ENCODE data around the gene HTR3E. TPM values are rescaled to one million over a fixed set of nuclear protein-coding genes. Genes with fewer than 3 reads are reported as not detected.
"Not testable (repeated sequence)": the region's sequence is repeated elsewhere in the genome, so short reads cannot be mapped to it uniquely, and the experiment has no call there.

HTR3E gene
- total and polyA plus RNA-seq, 3 donors from 2014 or later, result 0.31 to 0.63 TPM; not detected in 1

DNA sequence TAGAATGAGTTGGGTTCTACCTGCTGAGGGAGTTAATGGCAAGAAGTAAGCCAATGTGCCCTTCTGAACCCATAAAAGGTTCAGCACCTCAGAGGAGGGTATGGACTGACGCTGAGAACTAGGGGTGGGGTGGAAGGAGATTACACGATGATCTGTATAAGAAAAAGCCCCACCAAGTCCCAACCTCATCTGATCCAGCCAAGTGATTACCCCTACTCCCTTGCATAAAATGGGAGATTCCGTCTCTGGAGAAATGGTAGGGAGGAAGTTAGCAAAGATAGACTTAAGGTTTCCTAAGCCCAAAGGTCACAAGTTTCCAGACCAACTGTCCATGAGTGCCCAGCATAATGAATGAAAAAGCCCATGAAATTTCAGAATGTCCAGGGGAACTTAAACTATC is 51.2 kb downstream of the HTR3E start:
- Histone ChIP-seq H3K4me3 (no peak overlapping the region), H3K9me3 (no peaks in the 10 kb centered on the region), H3K4me1 (no peaks in the 10 kb centered on the region), H3K27ac (no peak overlapping the region), H3K36me3 (ENCODE audit: low read depth, missing control alignments) (no peaks in the 10 kb centered on the region), H3K27me3 (no peaks in the 10 kb centered on the region)
- DNase-seq, result no peak
- TF ChIP-seq, protein P1, sequence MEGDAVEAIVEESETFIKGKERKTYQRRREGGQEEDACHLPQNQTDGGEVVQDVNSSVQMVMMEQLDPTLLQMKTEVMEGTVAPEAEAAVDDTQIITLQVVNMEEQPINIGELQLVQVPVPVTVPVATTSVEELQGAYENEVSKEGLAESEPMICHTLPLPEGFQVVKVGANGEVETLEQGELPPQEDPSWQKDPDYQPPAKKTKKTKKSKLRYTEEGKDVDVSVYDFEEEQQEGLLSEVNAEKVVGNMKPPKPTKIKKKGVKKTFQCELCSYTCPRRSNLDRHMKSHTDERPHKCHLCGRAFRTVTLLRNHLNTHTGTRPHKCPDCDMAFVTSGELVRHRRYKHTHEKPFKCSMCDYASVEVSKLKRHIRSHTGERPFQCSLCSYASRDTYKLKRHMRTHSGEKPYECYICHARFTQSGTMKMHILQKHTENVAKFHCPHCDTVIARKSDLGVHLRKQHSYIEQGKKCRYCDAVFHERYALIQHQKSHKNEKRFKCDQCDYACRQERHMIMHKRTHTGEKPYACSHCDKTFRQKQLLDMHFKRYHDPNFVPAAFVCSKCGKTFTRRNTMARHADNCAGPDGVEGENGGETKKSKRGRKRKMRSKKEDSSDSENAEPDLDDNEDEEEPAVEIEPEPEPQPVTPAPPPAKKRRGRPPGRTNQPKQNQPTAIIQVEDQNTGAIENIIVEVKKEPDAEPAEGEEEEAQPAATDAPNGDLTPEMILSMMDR (IDR thresholded peaks at IDR 0.05), result no peak
- TF ChIP-seq POLR2A (IDR thresholded peaks at IDR 0.05), result no peak
- intact Hi-C loops (cut with DNase I; ENCODE audit: low total_unique reads), result loop anchor here (10.0 kb wide), 1 partner anchor 87 kb away; no protein-coding TSS in a partner anchor
- WGBS, 2 donors, result 86 to 89% methylated on average over 3 of the region's 3 CpGs

DNA sequence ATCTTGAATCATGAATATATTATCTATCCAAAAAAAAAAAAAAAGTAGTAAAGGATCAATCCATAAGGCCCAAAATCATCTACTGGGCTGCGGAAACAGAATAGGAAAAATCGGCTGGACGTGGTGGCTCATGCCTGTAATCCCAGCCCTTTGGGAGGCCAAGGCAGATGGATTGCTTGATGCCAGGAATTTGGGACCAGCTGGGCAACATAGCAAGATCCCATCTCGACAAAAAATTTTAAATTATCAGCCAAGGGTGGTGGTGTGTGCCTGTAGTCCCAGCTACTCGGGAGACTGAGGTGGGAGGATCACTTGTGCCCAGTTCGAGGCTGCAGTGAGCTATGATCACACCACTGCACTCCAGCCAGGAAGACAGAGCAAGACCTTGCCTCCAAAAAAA is 52.3 kb downstream of the HTR3E start:
- intact Hi-C loops (cut with DNase I; ENCODE audit: low total_unique reads), result loop anchor here (10.0 kb wide), 1 partner anchor 86 kb away; no protein-coding TSS in a partner anchor
- Histone ChIP-seq H3K36me3 (ENCODE audit: low read depth, missing control alignments) (no peaks in the 10 kb centered on the region), H3K4me1 (no peaks in the 10 kb centered on the region), H3K4me3 (no peak overlapping the region), H3K9me3 (no peaks in the 10 kb centered on the region), H3K27me3 (no peaks in the 10 kb centered on the region), H3K27ac (no peak overlapping the region)
- DNase-seq, result no peak
- 96 to 98% methylated on average over 6 of the region's 6 CpGs for WGBS, 2 donors
- TF ChIP-seq POLR2A (IDR thresholded peaks at IDR 0.05), result no peak
- TF ChIP-seq, protein P1 (IDR thresholded peaks at IDR 0.05), result no peak

DNA sequence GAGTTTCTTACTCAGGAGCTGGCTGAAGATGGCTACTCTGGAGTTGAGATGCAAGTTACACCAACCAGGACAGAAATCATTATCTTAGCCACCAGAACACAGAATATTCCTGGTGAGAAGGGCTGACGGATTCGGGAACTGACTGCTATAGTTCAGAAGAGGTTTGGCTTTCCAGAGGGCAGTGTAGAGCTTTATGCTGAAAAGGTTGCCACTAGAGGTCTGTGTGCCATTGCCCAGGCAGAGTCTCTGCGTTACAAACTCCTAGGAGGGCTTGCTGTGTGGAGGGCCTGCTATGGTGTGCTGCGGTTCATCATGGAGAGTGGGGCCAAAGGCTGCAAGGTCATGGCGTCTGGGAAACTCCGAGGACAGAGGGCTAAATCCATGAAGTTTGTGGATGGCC is 52.9 kb downstream of the HTR3E start:
- WGBS, 2 donors, result 68 to 70% methylated on average over 6 of the region's 6 CpGs
- H3K27me3 ChIP-seq; H3K27ac ChIP-seq; H3K36me3 ChIP-seq (ENCODE audit: low read depth, missing control alignments); DNase-seq; H3K4me3 ChIP-seq; H3K9me3 ChIP-seq; H3K4me1 ChIP-seq: not testable (repeated sequence)
- intact Hi-C loops (cut with DNase I; ENCODE audit: low total_unique reads), result loop anchor here (10.0 kb wide), 1 partner anchor 85 kb away; no protein-coding TSS in a partner anchor

DNA sequence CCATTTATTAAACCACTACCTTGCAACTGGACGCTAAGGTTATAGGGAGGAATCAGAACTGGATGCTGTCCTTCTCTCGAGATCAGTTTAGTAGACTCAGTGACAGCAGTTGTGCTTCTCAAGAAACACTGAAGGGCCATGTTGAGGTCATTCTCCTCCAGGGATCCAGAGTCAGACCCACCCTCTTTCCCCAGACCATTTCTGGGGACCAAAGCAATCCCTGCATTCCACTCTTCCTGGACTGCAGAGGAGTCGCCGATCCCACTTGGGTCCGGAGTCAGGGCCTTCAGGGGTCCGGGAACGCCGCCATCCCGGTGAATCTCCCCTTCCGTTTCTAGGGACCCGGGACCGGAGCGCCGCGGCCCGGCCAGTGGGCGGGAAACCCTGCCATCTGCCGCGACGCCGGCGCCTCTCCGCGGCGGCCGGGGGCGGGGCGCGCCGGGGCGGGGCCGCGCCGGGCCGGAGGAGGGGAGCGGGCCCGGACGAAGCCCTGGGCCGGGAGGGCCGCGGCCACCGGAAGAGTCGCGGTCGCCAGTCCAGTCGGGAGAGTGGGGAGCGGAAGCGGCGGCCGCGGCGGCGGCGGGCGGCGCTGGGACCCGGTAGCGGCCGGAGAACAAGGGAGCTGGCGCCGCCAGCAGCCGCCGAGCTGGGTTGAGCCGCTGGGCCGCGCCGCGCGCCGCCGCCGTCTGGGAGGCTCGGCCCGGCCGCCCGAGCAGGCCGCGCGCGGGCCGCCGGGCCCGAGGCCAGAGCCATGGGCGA is 58.2 kb downstream of the HTR3E start, which contains the start of gene DVL3:
DVL3 (plus strand) TSS at position 493 of the 759 bp plus-strand sequence; CDS start at position 752, 259 bp downstream.
- Histone ChIP-seq H3K9me3 (no peaks in the 10 kb centered on the region), H3K4me3 (peak within 1 kb of the TSS; percentile 82 to 92), H3K27me3 (no peaks in the 10 kb centered on the region), H3K27ac (peak within 1 kb of the TSS; percentile 88 to 92), H3K4me1 (peaks cover 22% of the 10 kb centered on the region), H3K36me3 (ENCODE audit: low read depth, missing control alignments) (no peaks in the 10 kb centered on the region)
- intact Hi-C loops (cut with DNase I; ENCODE audit: low total_unique reads), result no loop called here
- TF ChIP-seq, protein P1 (IDR thresholded peaks at IDR 0.05), result no peak
- TF ChIP-seq POLR2A (IDR thresholded peaks at IDR 0.05), result no peak
- peak; percentile 69 for DNase-seq
- 0 to 1% methylated on average over 10 to 77 of the region's 84 CpGs for WGBS, 2 donors

DNA sequence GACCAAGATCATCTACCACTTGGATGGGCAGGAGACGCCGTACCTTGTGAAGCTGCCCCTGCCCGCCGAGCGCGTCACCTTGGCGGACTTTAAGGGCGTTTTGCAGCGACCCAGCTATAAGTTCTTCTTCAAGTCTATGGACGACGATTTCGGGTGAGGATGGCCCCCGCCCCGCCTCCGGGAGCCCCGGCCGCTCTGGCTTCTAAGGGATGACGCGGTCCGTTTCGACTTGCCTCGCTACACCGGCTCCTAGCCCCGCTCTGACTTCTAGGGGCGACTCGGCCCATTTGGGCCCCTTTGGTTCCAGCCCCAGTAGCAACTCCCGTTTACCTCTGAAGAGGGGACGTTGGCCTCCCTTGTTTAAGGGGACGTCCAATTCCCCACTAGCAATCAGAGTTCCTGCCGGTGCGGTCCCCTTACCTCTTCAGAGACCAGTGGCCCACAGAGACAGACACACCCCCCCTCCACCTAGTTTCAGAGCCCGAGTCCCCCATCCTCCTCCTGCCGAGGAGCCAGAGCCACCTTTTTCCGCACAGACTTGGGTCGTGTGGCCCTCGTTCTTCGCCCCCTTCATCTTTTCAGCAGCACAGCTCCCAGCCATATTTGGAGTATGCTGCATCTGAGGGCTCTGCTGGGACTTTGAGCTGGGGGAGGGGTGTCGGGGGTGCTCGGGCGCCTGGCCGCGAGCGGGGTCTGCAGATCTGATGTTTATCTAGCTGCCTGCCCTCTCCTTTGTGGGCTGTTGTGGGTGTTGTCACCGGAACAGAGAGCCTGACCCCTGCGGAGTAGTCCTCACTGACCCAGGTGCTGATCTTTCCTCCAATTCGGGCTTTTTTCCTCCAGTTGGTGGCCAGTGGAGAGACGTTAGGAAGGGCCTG is 59.0 kb downstream of the HTR3E start:
- Histone ChIP-seq H3K4me1 (peaks cover 28% of the 10 kb centered on the region), H3K4me3 (peak overlapping the region; percentile 82 to 92), H3K9me3 (no peaks in the 10 kb centered on the region), H3K27me3 (no peaks in the 10 kb centered on the region), H3K36me3 (ENCODE audit: low read depth, missing control alignments) (no peaks in the 10 kb centered on the region), H3K27ac (peak overlapping the region; percentile 88 to 92)
- TF ChIP-seq, protein P1 (IDR thresholded peaks at IDR 0.05), result no peak
- no peak for TF ChIP-seq POLR2A (IDR thresholded peaks at IDR 0.05)
- DNase-seq, result peak; percentile 43
- intact Hi-C loops (cut with DNase I; ENCODE audit: low total_unique reads), result no loop called here
- WGBS, 2 donors, result 0% methylated on average over 30 to 47 of the region's 47 CpGs
